LoVo (cell line): ENCODE results near the gene EEF2K.

Source experiments
- DNase-seq: peaks from one replicate; pipeline ENCODE4 v3.0.0-alpha.2; 2016; ENCODE audit warnings: low spot score

Gene EEF2K

DNA sequence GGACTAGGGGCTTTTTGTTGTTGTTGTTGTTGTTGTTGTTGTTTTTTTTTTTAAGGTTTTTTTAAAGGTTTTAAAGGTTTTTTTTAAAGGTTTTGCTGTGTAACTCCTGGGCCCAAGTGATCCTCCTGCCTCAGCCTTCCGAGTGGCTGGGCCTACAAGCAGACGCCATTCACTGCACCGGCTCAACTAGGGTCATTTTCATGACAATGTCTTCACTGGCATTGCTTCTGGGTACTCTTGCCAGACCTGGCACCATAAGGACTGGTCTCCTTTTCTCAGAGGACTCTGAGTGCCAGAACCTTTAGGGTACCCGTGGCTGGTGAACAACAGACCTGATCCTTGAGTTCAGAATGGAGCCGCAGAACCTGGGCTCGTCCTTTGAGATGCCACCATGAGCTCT lies 111.5 kb downstream of the EEF2K start:
- DNase-seq, result no peak

DNA sequence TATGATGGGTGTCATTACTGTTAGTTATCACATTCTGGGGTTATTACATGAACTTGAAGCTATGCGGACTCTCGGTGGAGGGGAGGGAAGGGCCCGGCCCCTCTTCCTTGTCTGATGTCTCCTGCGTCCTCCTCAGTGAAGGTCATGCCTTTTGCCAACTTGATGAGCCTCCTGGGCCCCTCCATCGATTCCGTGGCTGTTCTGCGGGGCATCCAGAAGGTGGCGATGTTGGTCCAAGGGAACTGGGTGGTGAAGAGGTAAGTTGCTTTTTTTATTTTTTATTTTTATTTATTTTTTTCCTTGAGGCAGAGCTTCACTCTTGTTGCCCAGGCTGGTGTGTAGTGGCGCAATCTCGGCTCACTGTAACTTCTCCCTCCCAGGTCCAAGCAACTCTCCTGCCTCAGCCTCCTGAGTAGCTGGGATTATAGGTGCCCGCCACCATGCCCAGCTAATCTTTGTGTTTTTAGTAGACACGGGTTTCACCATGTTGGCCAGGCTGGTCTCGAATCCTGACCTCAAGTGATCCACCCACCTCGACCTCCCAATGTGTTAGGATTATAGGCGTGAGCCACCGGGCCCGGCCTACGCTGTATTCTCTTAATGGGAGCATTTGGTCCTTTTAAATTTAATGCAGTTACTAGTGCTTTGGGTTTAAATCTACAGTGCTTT lies 112.7 kb downstream of the EEF2K start:
- peak; percentile 23 for DNase-seq

DNA sequence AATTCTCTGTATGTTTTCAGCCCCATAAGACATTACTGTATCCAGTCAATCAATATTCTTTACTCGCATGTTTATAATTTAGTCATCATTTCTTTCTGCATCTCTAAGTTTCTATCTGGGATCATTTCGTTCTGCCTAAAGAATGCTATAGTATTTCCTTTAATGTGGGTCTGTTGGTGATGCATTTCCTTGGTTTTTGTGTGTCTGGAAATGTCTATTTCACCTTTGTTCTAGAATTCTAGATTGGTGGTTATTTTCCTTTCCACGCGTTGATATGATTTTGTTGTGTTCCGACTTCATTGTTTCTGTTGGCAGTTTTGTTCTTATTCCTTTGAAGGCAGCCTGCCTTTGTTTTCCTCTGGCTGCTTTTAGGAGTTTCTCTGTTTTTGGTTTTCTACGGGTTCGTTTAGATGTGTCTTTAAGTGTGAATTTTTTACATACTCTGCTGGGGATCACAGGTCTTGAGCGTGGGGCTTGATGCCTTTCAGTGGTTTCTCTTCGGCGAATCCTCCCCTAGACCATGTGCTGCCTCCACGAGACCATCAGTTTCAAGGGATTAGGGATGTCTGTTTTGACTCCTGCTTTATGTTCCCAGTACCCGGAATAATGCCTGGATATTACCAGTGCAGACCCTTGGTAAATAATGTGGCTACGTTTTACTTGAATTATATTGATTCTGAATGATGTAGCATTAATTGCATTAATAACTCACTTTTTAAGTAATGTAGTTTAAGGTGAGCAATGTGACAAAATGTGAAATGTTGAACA lies 114.7 kb downstream of the EEF2K start:
- no peak for DNase-seq

DNA sequence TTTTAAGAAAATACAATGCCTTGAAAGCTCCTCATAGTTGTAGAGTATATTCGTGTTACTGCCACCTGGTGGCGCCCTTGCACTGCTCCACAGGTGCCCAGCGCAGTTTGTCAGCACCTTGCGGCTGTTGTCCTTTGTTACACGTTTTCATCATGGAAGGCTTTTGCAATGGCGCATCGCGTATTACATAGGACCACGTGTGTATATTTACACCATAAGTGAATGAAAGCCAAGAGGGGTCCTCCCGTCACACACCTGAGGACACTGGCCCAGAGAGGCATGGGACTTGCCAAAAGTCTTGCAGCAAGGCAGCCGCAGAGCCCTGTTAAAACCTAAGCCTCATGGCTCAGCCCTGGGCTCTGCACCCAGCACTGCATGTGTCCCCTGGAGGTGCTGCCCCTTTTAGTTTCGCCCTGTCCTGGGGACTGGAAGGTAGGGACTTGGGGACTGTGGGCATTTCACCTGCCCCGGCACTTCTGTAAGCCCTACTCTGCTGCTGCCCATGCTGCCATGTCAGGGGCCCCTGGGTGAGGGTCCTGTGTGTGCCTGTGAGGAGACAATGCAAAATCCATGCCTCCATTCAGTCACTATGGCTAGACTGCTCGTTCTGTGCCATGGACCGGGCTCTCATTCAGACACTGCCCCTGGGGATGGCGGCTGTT lies 115.4 kb downstream of the EEF2K start:
- peak; percentile 47 for DNase-seq

DNA sequence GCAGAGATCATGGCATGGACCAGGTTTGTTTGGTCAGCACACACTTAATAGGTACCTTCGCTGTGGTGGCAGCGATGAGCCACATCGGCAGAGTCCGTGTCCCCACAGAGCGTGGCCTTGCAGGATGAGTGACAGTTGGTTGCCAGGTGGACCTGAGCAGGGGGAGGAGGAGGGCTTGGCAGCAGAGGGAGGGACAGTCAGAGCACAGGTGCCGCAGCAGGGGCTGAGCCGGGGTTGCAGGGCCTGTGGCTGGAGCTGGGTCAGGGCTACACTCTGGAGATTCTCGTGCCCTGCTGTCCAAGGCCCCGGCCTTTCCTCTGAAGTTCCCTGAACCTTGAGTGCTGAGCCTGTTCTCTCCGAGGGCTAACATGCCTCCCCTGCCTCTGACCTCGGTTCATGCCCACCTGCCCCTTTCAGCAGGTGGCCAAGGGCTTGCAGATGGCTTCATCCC lies 116.0 kb downstream of the EEF2K start:
- no peak for DNase-seq

DNA sequence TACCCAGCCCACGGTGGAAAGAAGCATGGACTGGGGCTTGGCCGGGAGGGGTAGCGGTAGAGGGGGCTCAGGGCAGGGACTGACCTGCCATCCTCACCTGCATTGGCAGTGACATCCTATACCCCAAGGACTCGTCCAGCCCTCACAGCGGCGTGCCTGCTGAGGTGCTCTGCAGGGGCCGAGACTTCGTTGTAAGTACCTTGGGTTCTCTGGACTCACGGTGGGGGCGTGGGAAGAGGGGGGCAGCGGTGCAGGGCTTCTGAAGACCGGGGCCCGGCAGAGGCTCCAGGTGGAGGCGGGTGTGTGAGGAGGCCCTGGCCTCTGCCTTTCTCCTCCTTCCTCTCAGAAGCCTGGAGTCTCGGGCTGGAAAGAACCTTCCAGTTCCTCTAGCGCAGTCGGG lies 116.7 kb downstream of the EEF2K start:
- DNase-seq, result no peak

DNA sequence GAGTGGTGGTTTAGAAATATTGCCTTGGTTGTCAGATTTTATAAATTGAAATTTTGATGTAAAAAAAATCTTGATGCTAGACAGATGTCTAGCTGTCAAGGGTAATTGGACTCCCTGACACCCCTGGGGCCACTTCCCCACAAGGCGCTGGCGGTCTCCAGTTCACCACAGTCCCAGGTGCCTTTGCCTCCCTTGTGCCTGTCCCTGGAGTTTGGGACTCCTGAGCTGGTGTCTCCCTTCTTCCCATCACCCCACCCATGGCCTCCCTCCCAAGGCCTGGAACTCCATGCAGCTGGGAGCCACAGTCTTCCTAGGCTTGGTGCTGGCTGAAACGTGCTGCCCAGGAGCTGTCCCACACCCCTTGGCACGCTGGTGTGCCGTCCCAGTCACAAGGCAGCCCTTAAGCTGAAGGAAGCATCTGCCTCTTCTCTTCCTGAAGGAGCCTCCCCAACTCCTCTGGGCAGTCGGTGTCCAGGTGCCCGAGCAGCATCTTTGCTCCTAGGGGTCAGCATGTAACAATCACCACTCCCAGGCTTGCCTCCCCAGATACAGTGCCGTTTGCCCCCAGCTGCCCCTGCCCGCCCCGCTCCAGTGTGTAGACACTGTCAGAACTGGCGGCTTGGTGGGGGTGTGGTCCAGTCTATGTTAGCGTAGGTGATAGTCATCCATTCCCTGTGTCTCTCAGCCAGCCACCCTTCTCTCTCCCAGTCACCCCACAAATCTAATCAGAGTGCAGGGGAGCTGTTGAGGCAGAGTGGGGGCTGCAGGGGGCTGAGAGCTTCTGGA lies 117.3 kb downstream of the EEF2K start:
- DNase-seq, result no peak

DNA sequence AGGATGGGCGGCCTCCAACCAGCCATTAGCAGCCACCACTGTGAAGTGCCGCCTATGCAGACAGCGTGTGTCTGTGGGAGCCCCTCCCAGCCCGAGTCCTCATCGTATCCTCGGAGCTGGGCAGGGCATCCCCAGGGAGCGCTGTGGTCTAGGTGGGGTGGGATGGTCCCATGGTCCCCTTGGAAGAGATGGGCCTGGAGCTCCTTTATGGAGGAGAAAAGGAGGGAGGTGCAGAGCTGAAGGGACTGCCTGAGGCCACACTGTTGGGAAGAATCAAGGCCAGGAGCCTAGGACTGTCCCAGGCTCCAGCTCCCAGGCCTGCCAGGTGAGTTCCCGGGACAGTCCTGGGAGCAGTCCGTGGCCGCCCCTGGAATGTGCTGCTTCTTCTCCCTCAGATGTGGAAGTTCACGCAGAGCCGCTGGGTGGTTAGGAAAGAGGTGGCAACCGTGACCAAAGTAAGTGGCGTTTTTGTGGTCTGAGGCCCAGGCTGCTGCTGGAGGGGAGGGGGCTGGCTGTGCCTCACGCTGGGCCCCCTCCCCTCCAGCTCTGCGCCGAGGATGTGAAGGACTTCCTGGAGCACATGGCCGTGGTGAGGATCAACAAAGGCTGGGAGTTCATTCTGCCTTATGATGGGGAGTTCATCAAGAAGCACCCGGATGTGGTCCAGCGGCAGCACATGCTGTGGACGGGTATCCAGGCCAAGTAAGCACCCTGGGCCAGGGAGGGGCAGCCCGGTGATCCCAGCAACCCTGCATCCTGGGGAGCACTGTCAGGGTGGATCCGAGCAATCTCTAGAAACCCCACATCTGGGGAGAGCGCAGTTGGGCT lies 118.1 kb downstream of the EEF2K start:
- no peak for DNase-seq

DNA sequence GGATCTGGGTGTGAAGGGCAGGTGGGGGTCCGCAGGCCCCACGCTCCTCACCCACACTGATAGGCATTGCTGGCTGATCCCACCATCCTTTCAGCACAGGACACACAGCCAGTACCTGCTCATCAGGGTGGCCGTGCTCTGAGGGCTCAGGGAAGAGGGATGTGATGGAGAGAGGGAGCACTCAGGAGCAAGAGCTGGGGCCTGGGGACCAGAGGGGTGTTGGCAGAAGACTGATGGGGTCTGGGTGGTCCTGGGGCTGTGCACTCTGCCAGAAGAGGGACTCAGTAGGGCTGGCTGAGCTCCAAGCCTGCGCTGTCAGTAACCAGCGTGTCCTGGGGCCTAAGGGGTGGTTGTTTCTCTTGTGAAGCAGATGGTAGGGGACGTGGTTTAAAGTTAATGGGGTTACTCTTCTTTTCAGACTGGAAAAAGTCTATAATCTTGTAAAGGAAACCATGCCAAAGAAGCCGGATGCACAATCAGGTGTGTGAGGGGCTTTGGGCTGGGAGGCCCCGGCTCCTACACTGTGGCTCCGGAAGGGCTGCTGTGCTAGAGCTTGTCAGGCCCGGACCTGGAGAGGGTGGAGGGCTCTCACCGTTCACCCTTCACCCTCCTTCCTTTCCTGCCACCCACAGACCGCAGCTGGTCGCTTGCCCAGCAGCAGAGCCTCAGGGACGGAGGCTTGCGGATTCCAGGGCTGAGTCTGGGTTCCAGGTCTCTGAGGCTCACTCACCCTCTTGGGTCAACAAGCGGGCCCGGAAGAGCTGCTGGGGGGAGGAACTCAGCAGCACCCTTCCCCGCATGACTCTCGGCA lies 118.9 kb downstream of the EEF2K start:
- DNase-seq, result no peak

DNA sequence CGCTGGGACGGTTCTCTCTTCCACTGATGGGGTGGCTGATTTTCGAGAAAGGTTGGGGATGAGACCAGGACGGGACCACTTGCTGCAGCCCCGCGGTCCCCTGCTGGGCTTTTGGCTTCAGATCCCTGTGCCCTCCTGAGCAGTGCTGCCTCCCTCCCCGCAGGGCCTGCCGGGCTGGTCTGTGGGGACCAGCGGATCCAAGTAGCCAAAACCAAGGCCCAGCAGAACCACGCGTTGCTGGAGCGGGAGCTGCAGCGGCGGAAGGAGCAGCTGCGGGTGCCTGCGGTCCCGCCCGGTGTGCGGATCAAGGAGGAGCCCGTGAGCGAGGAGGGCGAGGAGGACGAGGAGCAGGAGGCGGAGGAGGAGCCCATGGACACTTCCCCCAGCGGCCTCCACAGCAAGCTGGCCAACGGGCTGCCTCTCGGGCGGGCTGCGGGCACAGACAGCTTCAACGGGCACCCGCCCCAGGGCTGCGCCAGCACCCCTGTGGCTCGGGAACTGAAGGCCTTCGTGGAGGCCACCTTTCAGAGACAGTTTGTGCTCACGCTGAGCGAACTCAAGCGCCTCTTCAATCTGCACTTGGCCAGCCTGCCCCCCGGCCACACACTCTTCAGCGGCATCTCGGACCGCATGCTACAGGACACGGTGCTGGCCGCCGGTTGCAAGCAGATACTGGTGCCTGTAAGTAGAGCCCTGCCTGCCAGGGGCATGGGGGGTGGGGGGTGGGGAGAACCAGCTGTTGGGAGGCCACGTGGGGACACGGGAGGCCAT lies 119.7 kb downstream of the EEF2K start:
- no peak for DNase-seq

DNA sequence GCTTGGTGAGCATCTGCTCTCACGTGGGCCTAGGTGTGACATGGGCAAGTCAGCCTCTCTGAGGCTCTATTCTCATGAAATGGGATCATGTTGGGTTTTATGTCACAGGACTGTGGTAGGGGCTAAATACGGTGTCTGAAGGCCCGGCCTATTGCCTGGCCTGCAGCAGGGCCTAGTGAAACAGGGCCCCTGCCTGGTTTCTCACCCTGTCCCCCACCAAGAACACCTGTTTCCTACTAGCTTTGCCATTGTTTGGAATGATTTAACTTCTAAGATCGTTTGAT lies 120.2 kb downstream of the EEF2K start:
- no peak for DNase-seq

DNA sequence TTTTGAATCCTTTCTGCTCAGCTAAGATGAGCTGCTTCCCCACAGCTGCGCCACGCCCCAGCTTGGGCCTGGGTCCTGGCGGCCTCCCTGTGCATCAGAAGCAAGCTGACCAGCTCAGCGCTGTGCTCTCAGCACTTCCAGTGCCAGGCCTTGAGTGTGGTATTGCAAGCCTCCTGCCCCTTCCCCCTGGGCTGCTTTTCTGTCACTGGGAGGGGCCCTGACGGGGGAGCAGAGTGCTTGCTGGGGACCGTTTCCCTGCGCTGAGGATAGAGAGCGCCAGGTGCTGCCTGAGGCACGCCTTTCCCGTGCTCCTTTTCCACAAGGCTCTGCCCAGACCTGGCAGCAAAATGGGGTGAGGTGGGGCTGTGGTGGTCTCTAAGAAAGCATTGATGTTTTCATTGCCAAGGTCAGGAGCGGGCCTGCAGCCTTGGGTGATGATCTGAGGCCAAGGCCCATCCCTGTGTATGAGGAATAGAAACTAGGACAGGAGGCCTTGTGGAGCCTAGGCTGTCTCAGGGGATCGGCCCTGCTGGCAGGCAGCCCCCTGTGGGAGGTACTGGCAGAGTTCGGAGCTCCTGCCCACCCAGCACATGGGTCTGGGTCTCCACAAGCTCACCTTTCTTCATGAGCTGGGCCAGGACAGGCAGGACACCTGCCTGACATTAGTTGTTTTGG lies 120.8 kb downstream of the EEF2K start:
- no peak for DNase-seq

DNA sequence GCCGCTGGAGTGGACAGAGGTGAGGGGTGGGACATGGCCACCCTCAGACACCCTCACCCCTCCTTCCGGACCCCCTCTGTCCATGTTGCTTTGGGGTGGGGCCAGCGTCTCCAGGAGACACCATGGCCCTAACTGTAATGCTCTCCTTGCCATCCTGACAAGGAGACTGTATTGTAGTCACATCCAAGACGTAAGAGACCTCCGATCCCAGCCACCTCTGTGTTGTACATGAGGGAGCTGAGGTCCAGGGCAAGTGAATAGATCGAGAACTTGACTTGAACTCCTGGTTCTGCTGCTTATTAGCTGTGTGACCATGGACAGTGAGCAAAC lies 121.3 kb downstream of the EEF2K start:
- DNase-seq, result no peak

DNA sequence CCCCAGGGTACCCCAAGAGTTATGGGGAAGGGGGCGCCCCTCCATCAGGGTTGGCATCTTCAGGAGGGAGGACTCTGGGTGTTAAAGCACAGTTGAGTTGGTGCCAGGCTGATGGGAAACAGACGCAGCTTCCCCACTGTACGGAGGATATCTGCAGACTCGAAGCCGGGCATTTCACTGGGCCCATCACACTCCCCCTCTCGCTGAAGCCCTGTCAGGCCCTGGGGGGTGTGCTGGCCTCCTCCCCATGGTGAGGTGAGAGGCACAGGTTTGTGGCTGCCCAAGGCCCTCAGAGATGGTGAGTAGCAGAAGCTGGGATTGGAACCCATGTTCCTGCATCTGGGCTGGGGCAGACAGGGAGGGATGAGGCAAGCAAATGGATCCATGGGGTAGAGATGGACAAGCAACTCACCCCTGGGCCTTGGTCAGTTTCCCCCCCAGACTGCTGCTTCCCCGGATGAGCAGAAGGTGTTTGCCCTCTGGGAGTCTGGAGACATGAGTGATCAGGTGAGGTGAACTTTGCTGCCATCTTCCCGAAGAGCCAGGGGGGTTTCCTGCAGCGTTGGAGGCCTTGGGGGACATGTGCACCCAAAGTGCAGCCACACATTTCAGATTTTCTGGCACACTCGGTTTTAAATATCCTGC lies 122.1 kb downstream of the EEF2K start:
- DNase-seq, result no peak

DNA sequence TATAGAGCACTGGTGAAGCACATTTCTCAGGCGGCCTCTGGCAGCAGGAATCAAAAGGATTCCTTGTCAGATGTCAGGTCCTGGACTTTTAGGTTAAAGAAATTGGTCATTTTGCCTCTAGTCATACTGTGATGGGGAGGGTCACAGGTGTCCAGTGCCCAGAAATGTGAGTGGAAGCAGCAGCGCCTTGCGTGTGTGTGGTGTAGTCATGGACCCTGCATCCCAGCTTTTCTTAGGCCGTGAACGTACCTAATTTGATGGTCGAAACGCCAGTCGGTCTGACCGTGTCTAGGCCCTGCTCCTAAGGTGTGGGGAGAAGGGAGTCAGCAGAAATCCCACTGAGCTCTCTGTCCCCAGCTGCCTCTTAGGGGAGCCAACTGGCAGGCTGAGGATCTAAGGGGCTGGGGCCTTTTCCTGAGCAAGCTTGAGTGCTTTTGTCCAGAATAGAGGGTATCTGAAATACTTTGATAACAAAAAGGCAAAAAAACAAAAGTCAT lies 123.2 kb downstream of the EEF2K start:
- no peak for DNase-seq

DNA sequence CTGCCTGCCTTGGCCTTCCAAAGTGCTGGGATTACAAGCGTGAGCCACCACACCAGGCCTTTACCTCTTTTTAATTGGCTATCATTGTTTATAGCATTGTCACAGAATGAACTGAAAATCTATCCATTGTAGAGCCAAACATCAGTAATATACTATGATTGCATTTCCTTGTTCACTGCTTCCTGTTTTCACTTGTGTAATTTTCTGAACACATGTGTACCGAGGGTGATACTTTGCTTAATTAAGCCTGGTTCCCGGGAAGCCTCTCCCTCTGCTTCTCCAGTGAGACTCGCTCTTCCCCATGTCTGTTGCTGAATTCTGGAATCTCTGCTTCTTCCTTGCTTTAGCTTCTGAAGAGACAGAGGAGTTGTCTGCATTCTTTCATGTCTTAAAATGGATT lies 124.2 kb downstream of the EEF2K start:
- DNase-seq, result no peak

DNA sequence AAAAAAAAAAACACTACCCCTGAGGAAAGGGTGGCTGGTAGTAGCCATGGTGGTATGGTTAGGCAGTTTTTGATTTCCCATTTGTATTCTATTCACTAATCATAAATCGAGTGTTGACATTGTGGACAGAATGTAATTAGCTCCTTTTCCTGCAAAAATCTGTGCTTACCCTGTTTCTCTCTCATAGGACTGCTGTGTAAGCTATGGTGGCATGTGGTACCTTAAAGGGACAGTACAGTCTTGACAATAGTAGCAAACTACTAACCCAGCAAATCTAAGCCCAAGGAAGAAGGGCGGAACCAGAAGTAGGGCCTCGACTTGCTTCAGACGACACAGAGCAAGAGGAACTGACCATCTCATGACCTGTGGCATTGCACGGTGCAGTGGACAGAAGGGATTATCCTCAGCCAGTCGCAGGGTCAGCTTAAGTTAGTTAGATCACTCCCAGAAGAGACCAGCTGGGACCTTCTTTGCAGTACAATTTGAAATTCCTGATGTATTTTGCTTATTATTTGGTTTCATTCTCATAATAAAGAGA lies 127.4 kb downstream of the EEF2K start:
- DNase-seq, result no peak

DNA sequence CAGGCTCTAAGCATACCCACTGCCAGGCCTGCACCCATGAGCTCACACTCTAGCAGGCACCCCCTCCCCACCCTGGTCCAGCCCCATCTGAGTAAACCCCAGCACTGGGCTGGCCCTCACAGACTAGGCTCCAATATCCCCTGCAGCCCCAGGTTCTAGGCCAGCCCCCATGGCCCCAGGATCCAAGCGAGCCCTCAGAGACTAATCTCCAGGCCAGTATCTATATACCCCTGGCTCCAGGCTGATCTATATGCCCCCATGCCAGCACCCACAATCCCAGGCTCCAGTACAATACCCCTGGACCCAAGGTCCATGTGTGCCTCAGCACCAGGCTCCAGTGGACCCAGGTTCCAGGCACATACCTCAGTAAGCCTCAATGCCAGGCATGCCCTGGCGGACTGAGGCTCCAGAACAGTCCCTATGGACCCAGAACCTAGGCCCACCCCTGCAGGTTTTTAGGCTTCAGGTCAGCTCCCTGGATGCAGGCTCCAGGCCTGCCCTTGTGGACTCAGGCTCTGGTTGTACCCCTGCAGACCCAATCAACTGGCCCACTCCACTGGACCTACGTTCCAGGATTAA lies 129.7 kb downstream of the EEF2K start:
- DNase-seq, result no peak
